Endodermal cell (in vitro differentiated cells): ENCODE data around the gene DEGS1. TPM values are rescaled to one million over a fixed set of nuclear protein-coding genes. Genes with fewer than 3 reads are reported as not detected.

Source experiments
- DNase-seq: peaks from one replicate; pipeline ENCODE4 v3.0.0-alpha.2; 2017
- H3K27ac ChIP-seq: 2 replicates; pipeline ENCODE4 v1.5.1; 2013; ENCODE audit warnings: mild to moderate bottlenecking, low read depth, low read length, moderate library complexity
- H3K27me3 ChIP-seq: 2 replicates; pipeline ENCODE4 v1.6.1; 2013; ENCODE audit warnings: mild to moderate bottlenecking, low read length, moderate library complexity; ENCODE audit not compliant: insufficient read depth, control insufficient read depth, poor library complexity, severe bottlenecking
- H3K36me3 ChIP-seq: 2 replicates; pipeline ENCODE4 v1.7.0; 2013; ENCODE audit warnings: mild to moderate bottlenecking, low read length, moderate library complexity; ENCODE audit not compliant: control insufficient read depth, insufficient read depth
- H3K4me1 ChIP-seq: one replicate; pipeline ENCODE4 v1.7.0; 2013; ENCODE audit warnings: low read length; ENCODE audit not compliant: control insufficient read depth, insufficient read depth
- H3K4me3 ChIP-seq: 2 replicates; pipeline ENCODE4 v1.5.1; 2013; ENCODE audit warnings: mild to moderate bottlenecking, low read length, moderate library complexity
- H3K9ac ChIP-seq: 2 replicates; pipeline ENCODE4 v1.6.1; 2013; ENCODE audit warnings: mild to moderate bottlenecking, low read length, moderate library complexity; ENCODE audit not compliant: poor library complexity, severe bottlenecking; ENCODE audit errors: extremely low read depth
- H3K9me3 ChIP-seq: 2 replicates; pipeline ENCODE4 v1.6.1; 2013; ENCODE audit warnings: mild to moderate bottlenecking, low read length, moderate library complexity; ENCODE audit not compliant: control insufficient read depth
- H3K27ac Mint-ChIP-seq: 2 replicates; pipeline ENCODE4 v1.8.0; 2020; ENCODE audit warnings: mixed read lengths
- H3K27me3 Mint-ChIP-seq: 2 replicates; pipeline ENCODE4 v1.8.0; 2021; ENCODE audit warnings: mild to moderate bottlenecking, mixed read lengths; ENCODE audit not compliant: insufficient read depth
- H3K36me3 Mint-ChIP-seq: 2 replicates; pipeline ENCODE4 v1.8.0; 2020; ENCODE audit warnings: low read depth, mixed read lengths
- H3K4me1 Mint-ChIP-seq: 2 replicates; pipeline ENCODE4 v1.8.0; 2020; ENCODE audit warnings: mixed read lengths
- H3K4me3 Mint-ChIP-seq: 2 replicates; pipeline ENCODE4 v1.8.0; 2020; ENCODE audit warnings: mild to moderate bottlenecking, moderate library complexity, mixed read lengths
- H3K9me3 Mint-ChIP-seq: 2 replicates; pipeline ENCODE4 v1.8.0; 2020; ENCODE audit warnings: mild to moderate bottlenecking, mixed read lengths
- CTCF ChIP-seq: fragments of 200-600 bp; sonication (generic); conservative IDR thresholded peaks from 2 replicates; pipeline ENCODE4 v1.5.0; 2021; ENCODE audit warnings: antibody characterized with exemption, mild to moderate bottlenecking
- WGBS, 2 experiments: methylation state at CpG; one replicate each; pipeline versions ENCODE4 v1.1.5 to v1.1.7; 2013; ENCODE audit warnings: missing lambda C conversion rate in 2 of 2, mixed read lengths in 1 of 2; ENCODE audit not compliant: insufficient coverage in 1 of 2, insufficient read length in 1 of 2; 5-methylcytosine and 5-hydroxymethylcytosine counted together
- total RNA-seq, 2 donors: library from RNA; stranded (reverse); fragmentation: NEBNext Ultra II Directional in 1 of 2; extraction: Animal tissue kit (Norgen Biotek cat#: 25700) in 1 of 2; gene quantifications; 2 replicates in 1 of 2; 3 replicates in 1 of 2; pipeline ENCODE4 v1.2.1, GENCODE V29; 2021

DEGS1 gene
- total RNA-seq, 2 donors from 2014 or later: 25.0 to 28.9 TPM

GRCh38 chr1:224180783-224181452 lies 2.1 kb upstream of the DEGS1 start:
- H3K27me3 Mint-ChIP-seq: peaks cover 8% of the 10 kb centered on the region
- Histone ChIP-seq H3K4me3 (no peak overlapping the region), H3K27ac (no peak overlapping the region), H3K9me3 (no peaks in the 10 kb centered on the region), H3K9ac (no peak overlapping the region), H3K36me3 (peaks cover 3% of the 10 kb centered on the region), H3K27me3 (no peaks in the 10 kb centered on the region), H3K4me1 (no peaks in the 10 kb centered on the region)
- H3K36me3 Mint-ChIP-seq: peaks cover 7% of the 10 kb centered on the region
- WGBS, 2 experiments: 91 to 95% methylated on average over 8 to 11 of the region's 11 CpGs
- H3K4me3 Mint-ChIP-seq: no peak overlapping the region
- H3K27ac Mint-ChIP-seq: no peak overlapping the region
- H3K9me3 Mint-ChIP-seq: no peaks in the 10 kb centered on the region
- DNase-seq: no peak
- peaks cover 11% of the 10 kb centered on the region for H3K4me1 Mint-ChIP-seq
- TF ChIP-seq CTCF: no peak

- H3K4me1 ChIP-seq: no peaks in the 10 kb centered on the region
- no peak overlapping the region for H3K27ac Mint-ChIP-seq
- peaks cover 7% of the 10 kb centered on the region for H3K36me3 Mint-ChIP-seq
- peaks cover 7% of the 10 kb centered on the region for H3K36me3 ChIP-seq
- no peaks in the 10 kb centered on the region for H3K9me3 ChIP-seq
- no peak overlapping the region for H3K4me3 ChIP-seq
- WGBS, 2 experiments: 96 to 100% methylated on average over 4 of the region's 4 CpGs
- peaks cover 5% of the 10 kb centered on the region for H3K27me3 Mint-ChIP-seq
- H3K4me1 Mint-ChIP-seq: peaks cover 11% of the 10 kb centered on the region
- H3K27me3 ChIP-seq: no peaks in the 10 kb centered on the region
- no peak for DNase-seq
- H3K9ac ChIP-seq: no peak overlapping the region
- no peak for TF ChIP-seq CTCF
- H3K9me3 Mint-ChIP-seq: no peaks in the 10 kb centered on the region
- H3K27ac ChIP-seq: no peak overlapping the region
- H3K4me3 Mint-ChIP-seq: peak overlapping the region; percentile 68
Observed at GRCh38 chr1:224181453-224181810, 1.6 kb upstream of the DEGS1 start.

DNA sequence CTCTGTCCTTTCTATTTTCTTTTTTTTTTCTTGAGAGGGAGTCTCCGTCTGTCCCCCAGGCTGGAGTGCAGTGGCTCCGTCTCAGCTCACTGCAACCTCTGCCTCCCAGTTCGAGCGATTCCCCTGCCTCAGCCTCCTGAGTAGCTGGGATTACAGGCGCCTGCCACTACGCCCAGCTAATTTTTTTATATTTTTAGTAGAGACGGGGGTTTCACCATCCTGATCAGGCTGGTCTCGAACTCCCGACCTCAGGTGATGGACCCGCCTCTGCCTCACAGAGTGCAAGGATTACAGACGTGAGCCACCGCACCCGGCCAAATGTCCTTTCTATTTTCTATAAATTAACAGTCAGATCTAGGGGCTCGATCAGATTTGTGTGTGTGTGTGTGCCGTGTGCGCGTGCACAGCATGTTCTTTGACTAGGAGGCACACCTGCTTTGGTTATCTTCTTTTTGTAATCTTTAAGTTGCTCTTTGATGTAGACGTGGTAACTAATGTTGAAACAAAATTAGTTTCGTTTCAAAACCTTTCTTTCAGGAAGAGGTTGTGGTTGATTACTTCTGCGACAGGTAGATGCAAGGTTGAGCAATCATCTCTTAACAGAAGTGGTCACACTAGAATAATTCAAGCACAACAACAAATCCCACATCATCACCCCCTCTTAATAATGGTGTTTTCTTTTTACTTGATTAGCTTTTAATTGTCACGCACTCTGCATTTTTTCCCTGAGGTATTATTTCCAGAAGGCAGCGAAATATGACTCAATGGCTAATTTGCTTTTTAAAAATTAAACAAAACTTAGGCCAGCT lies 779 bp upstream of the DEGS1 start:
- no peaks in the 10 kb centered on the region for H3K9me3 Mint-ChIP-seq
- 83 to 84% methylated on average over 15 to 22 of the region's 22 CpGs for WGBS, 2 experiments
- H3K9ac ChIP-seq: peak overlapping the region; percentile 18
- H3K36me3 Mint-ChIP-seq: peaks cover 13% of the 10 kb centered on the region
- peaks cover 4% of the 10 kb centered on the region for H3K27me3 Mint-ChIP-seq
- peaks cover 11% of the 10 kb centered on the region for H3K4me1 Mint-ChIP-seq
- no peaks in the 10 kb centered on the region for H3K4me1 ChIP-seq
- H3K36me3 ChIP-seq: peaks cover 8% of the 10 kb centered on the region
- H3K27ac ChIP-seq: peak overlapping the region; percentile 70
- H3K4me3 Mint-ChIP-seq: peak overlapping the region; percentile 68
- no peak for DNase-seq
- H3K27ac Mint-ChIP-seq: peak overlapping the region; percentile 68
- H3K9me3 ChIP-seq: no peaks in the 10 kb centered on the region
- no peaks in the 10 kb centered on the region for H3K27me3 ChIP-seq
- TF ChIP-seq CTCF: no peak
- H3K4me3 ChIP-seq: peak overlapping the region; percentile 77
